H1 (cell line): ENCODE measurements around the gene CLP1. TPM values are rescaled to one million over a fixed set of nuclear protein-coding genes. Genes with fewer than 3 reads are reported as not detected.

Experiments used
- BACH1 ChIP-seq: IDR thresholded peaks from 2 replicates; pipeline ENCODE4 v1.6.1; 2012; ENCODE audit warnings: low read length, improper control_type of control experiment
- CBX8 ChIP-seq: fragments of 300-800, 300-1000 bp; sonication (generic); IDR thresholded peaks from 2 replicates; pipeline ENCODE4 v1.7.1; 2016; ENCODE audit warnings: low read depth, low read length, borderline replicate concordance
- CHD1 ChIP-seq: IDR thresholded peaks from 2 replicates; pipeline ENCODE4 v1.6.1; 2012; ENCODE audit warnings: low read depth, low read length, improper control_type of control experiment
- CREB1 ChIP-seq: IDR thresholded peaks from 2 replicates; pipeline ENCODE4 v1.6.1; 2012; ENCODE audit warnings: inconsistent platforms
- CTBP2 ChIP-seq: IDR thresholded peaks from 2 replicates; pipeline ENCODE4 v1.7.0; 2011; ENCODE audit warnings: borderline replicate concordance, mild to moderate bottlenecking, moderate library complexity, mixed read lengths, low read length; ENCODE audit not compliant: insufficient read depth, insufficient read length
- CTCF ChIP-seq, 3 experiments: IDR thresholded peaks; 1 replicate in 2 of 3; 2 replicates in 1 of 3; pipeline versions ENCODE4 v1.5.1 to v1.6.1; 2011; ENCODE audit warnings: low read length in 3 of 3, mild to moderate bottlenecking in 3 of 3, inconsistent platforms in 2 of 3, low read depth in 1 of 3, moderate library complexity in 1 of 3; ENCODE audit not compliant: insufficient read depth in 1 of 3; ENCODE audit errors: control extremely low read depth in 1 of 3
- EP300 ChIP-seq, 2 experiments: IDR thresholded peaks; 1 replicate in 1 of 2; 2 replicates in 1 of 2; pipeline ENCODE4 v1.6.1; 2011 to 2012; ENCODE audit warnings: low read depth in 2 of 2, low read length in 2 of 2, mild to moderate bottlenecking in 2 of 2, borderline replicate concordance in 1 of 2, inconsistent platforms in 1 of 2, moderate library complexity in 1 of 2
- GABPA ChIP-seq: IDR thresholded peaks from 2 replicates; pipeline ENCODE4 v1.6.1; 2011; ENCODE audit warnings: mild to moderate bottlenecking, low read length, moderate library complexity, borderline replicate concordance; ENCODE audit not compliant: insufficient read depth
- GTF2F1 ChIP-seq: IDR thresholded peaks from 2 replicates; pipeline ENCODE4 v1.6.1; 2012; ENCODE audit warnings: low read depth, low read length, improper control_type of control experiment, borderline replicate concordance
- KDM1A ChIP-seq: fragments of 200-600, 300-600 bp; sonication (generic); IDR thresholded peaks from 2 replicates; pipeline ENCODE4 v1.7.1; 2016; ENCODE audit warnings: mild to moderate bottlenecking, low read length, borderline replicate concordance
- KDM4A ChIP-seq: IDR thresholded peaks from one replicate; pipeline ENCODE4 v1.7.1; 2012; ENCODE audit warnings: low read depth, mild to moderate bottlenecking, moderate library complexity, low read length, inconsistent platforms; ENCODE audit not compliant: severe bottlenecking
- KDM5A ChIP-seq: fragments of 200-600 bp; IDR thresholded peaks from 2 replicates; pipeline ENCODE4 v1.7.1; 2012; ENCODE audit warnings: mild to moderate bottlenecking, low read length, inconsistent platforms, mixed read lengths
- MAX ChIP-seq: IDR thresholded peaks from 2 replicates; pipeline ENCODE4 v1.6.1; 2012; ENCODE audit warnings: inconsistent platforms
- PHF8 ChIP-seq: fragments of 200-600 bp; sonication (generic); conservative IDR thresholded peaks from 2 replicates; pipeline ENCODE4 v1.7.1; 2012; ENCODE audit warnings: low read depth, mild to moderate bottlenecking, inconsistent platforms, low read length, moderate library complexity
- RBBP5 ChIP-seq: IDR thresholded peaks from 2 replicates; pipeline ENCODE4 v1.7.1; 2012; ENCODE audit warnings: low read depth, mild to moderate bottlenecking, inconsistent platforms, low read length, moderate library complexity, borderline replicate concordance
- SAP30 ChIP-seq: fragments of 300-600 bp; sonication (generic); IDR thresholded peaks from 2 replicates; pipeline ENCODE4 v1.7.1; 2012; ENCODE audit warnings: low read length, moderate library complexity, mild to moderate bottlenecking, inconsistent platforms; ENCODE audit not compliant: insufficient read depth, insufficient replicate concordance
- SIN3A ChIP-seq, 2 experiments: IDR thresholded peaks in 1 of 2; conservative IDR thresholded peaks in 1 of 2; 2 replicates each; pipeline ENCODE4 v1.6.1; 2011 to 2012; ENCODE audit warnings: low read length in 2 of 2, improper control_type of control experiment in 1 of 2, low read depth in 1 of 2, mild to moderate bottlenecking in 1 of 2
- SUZ12 ChIP-seq: fragments of 200-600 bp; sonication (generic); IDR thresholded peaks from 2 replicates; pipeline ENCODE4 v1.6.1; 2012; ENCODE audit warnings: mild to moderate bottlenecking, inconsistent platforms, low read length, moderate library complexity, mixed read lengths
- TEAD4 ChIP-seq: IDR thresholded peaks from 2 replicates; pipeline ENCODE4 v1.6.1; 2012; ENCODE audit warnings: low read depth, low read length, inconsistent platforms, mixed read lengths
- ZNF274 ChIP-seq: IDR thresholded peaks from 2 replicates; pipeline ENCODE4 v1.7.0; 2012; ENCODE audit warnings: low read length, borderline replicate concordance; ENCODE audit errors: extremely low read depth
- polyA plus RNA-seq, 7 experiments: library from polyadenylated mRNA; depleted of rRNA in 3 of 7; stranded (reverse) in 5 of 7; unstranded in 2 of 7; fragments of >200 nt in 5 of 7; fragments of 200-250 nt in 2 of 7; gene quantifications; 1 replicate in 5 of 7; 2 replicates in 1 of 7; 4 replicates in 1 of 7; pipeline versions ENCODE4 v1.2.1 to v1.2.3, GENCODE V29; 2011 to 2013; ENCODE audit warnings: missing spikeins in 2 of 7, mixed read lengths in 2 of 7
- total RNA-seq: library from RNA; stranded (reverse); fragmentation: NEBNext Ultra II Directional; extraction: Animal tissue kit (Norgen Biotek cat#: 25700); gene quantifications from 2 replicates; pipeline ENCODE4 v1.2.1, GENCODE V29; 2021

The CLP1 gene
- total and polyA plus RNA-seq, 2 of the 8 experiments (the other 6 are each of a cell fraction or from before 2014, with no cell fraction given), result 29.4 to 29.9 TPM

- TF ChIP-seq KDM1A (no peak), SUZ12 (no peak), TEAD4 (peak; percentile 99), SIN3A (conservative IDR thresholded peaks at IDR 0.05 in 1 of 2, IDR thresholded peaks at IDR 0.05 in 1 of 2; ENCODE audit: low read depth in 1 of 2, low read length in 2 of 2) (0 out of 4 replicates have a peak, but pooled peaks have one; percentile 62 to 68), EP300 (IDR thresholded peaks at IDR 0.05; ENCODE audit: borderline replicate concordance in 1 of 2, low read depth in 2 of 2, low read length in 2 of 2) (peak in 1 of 2 experiments; percentile 64; a peak in 1 of 3 replicates), ZNF274 (no peak), PHF8 (peak; percentile 80), CTCF (IDR thresholded peaks at IDR 0.05; ENCODE audit: control extremely low read depth in 1 of 3, insufficient read depth in 1 of 3, low read depth in 1 of 3, low read length in 3 of 3) (no peak), GTF2F1 (peak; percentile 82), SAP30 (no peak), BACH1 (no peak), MAX (peak; percentile 94), CHD1 (no peak; the same call in 1 of the 2 replicates), RBBP5 (0 out of 2 replicates have a peak, but pooled peaks have one; percentile 20), KDM5A (peak; percentile 72; the same call in 1 of the 2 replicates), CBX8 (no peak), CTBP2 (no peak), CREB1 (no peak), KDM4A (no peak), GABPA (no peak)
These were observed 19.4 kb upstream of the CLP1 start (continued) for GRCh38 chr11:57638005-57638781.
